ENCODE measurements around the gene BAZ2B.

DNA sequence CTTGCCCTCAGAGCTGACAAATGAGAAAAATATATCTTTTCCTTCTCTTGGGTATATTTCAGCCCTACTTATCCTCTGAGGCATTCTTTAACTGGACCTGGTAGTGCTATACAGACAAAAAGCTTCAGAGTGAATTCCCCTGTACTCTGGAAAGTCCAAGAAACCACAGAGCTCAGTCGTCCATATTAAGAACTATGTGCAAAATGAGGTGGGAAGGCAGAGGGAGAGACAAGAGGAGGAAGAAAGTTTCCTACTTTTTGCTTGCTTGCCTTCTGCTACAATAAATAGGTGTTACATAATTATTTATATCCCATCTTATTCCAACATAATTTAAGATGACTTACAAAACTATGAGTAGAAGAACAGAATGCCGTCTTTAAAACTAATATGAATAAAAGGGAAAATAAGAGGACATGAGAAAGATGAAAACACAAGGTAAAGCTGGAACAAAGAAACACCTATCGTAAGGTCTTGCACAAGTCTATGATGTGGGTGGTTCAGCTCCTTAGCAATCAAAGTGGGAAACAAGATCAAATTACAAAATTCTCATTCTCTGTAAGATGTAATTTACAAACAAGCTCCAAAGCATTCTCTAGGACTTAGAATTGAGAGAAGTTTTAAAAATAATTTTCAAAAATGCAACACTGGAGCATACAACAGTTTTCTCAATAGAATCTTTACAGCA, 97.9 kb downstream of the BAZ2B start:
- TF ChIP-seq, protein P1, sequence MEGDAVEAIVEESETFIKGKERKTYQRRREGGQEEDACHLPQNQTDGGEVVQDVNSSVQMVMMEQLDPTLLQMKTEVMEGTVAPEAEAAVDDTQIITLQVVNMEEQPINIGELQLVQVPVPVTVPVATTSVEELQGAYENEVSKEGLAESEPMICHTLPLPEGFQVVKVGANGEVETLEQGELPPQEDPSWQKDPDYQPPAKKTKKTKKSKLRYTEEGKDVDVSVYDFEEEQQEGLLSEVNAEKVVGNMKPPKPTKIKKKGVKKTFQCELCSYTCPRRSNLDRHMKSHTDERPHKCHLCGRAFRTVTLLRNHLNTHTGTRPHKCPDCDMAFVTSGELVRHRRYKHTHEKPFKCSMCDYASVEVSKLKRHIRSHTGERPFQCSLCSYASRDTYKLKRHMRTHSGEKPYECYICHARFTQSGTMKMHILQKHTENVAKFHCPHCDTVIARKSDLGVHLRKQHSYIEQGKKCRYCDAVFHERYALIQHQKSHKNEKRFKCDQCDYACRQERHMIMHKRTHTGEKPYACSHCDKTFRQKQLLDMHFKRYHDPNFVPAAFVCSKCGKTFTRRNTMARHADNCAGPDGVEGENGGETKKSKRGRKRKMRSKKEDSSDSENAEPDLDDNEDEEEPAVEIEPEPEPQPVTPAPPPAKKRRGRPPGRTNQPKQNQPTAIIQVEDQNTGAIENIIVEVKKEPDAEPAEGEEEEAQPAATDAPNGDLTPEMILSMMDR (IDR thresholded peaks at IDR 0.05 in 8 of 11, conservative IDR thresholded peaks at IDR 0.05 in 3 of 11) = no peak
- no peak for TF ChIP-seq POLR2A (IDR thresholded peaks at IDR 0.05)
